GM10248 (cell line): ENCODE data around the gene SCYGR5.
"Not testable (repeated sequence)": the region's sequence is repeated elsewhere in the genome, so short reads cannot be mapped to it uniquely, and the experiment has no call there.

Source experiments
- CTCF ChIA-PET: fragments of 300-600 bp; sonication (Branson Sonifier 250); formaldehyde crosslinking; extraction: SDS; loops from one replicate; lab custom pipeline; 2021; ENCODE audit warnings: antibody characterized with exemption; lab: Yijun Ruan, JAX
- POLR2A ChIA-PET: fragments of 350-650 bp; sonication (Branson Sonifier 250); formaldehyde crosslinking; extraction: SDS; loops from one replicate; lab custom pipeline; 2020; ENCODE audit warnings: antibody characterized with exemption; lab: Yijun Ruan, JAX
- DNase-seq: peaks from one replicate; pipeline ENCODE4 v3.0.0; 2012; ENCODE audit errors: extremely low spot score
- CTCF ChIP-seq: IDR thresholded peaks from 2 replicates; pipeline ENCODE4 v1.5.1; 2012; ENCODE audit warnings: mild to moderate bottlenecking, low read depth; ENCODE audit errors: extremely low read depth, missing control alignments, control extremely low read depth

The SCYGR5 gene

GRCh38 chr2:227665189-227665940 is 1.2 kb upstream of the SCYGR5 start:
- ChIA-PET POLR2A (no interaction called here), CTCF (interaction anchor here (0.7 to 1.4 kb wide), 2 partner anchors 7 to 197 kb away, joined by 3 read pairs; no protein-coding TSS in a partner anchor)
- TF ChIP-seq CTCF, result no peak
- DNase-seq, result no peak

- POLR2A ChIA-PET, result no interaction called here
- no peak for TF ChIP-seq CTCF
- CTCF ChIA-PET, result interaction anchor here (4.0 kb wide), 1 partner anchor 12 kb away, joined by 26 read pairs; no protein-coding TSS in a partner anchor
- DNase-seq, result no peak
Observed at GRCh38 chr2:227671170-227671905, 4.7 kb downstream of the SCYGR5 start.

- POLR2A ChIA-PET, DNase-seq: not testable (repeated sequence)
- CTCF ChIA-PET, result interaction anchor here (1.4 kb wide), 1 partner anchor 15 kb away, joined by 4 read pairs; no protein-coding TSS in a partner anchor
Observed at GRCh38 chr2:227673620-227674019, 7.0 kb downstream of the SCYGR5 start.

- POLR2A ChIA-PET, result no interaction called here
- no peak for TF ChIP-seq CTCF
- DNase-seq, result no peak
- CTCF ChIA-PET, result interaction anchor here (1.4 kb wide), 1 partner anchor 16 kb away, joined by 4 read pairs; no protein-coding TSS in a partner anchor
Observed at GRCh38 chr2:227674485-227674884, 7.9 kb downstream of the SCYGR5 start.

GRCh38 chr2:227677928-227678327 is 11.3 kb downstream of the SCYGR5 start:
- CTCF ChIA-PET, result no interaction called here
- POLR2A ChIA-PET, result no interaction called here
- DNase-seq, result no peak
- no peak for TF ChIP-seq CTCF

GRCh38 chr2:227684258-227684657 is 17.7 kb downstream of the SCYGR5 start:
- POLR2A ChIA-PET, result no interaction called here
- DNase-seq, result no peak
- TF ChIP-seq CTCF, result no peak
- CTCF ChIA-PET, result interaction anchor here (2.4 kb wide), 1 partner anchor 26 kb away, joined by 10 read pairs; no protein-coding TSS in a partner anchor
